CD14-positive monocyte (primary cell): Measurements from ENCODE around the gene C4BPB. TPM values are rescaled to one million over a fixed set of nuclear protein-coding genes. Genes with fewer than 3 reads are reported as not detected.

Experiments
- DNase-seq, 3 donors: peaks; one replicate each; pipeline ENCODE4 v3.0.0-alpha.2; 2011 to 2022
- H2AFZ ChIP-seq: 2 replicates; pipeline ENCODE4 v1.6.0; 2012; ENCODE audit warnings: mild to moderate bottlenecking, low read depth, low read length, inconsistent platforms; ENCODE audit not compliant: insufficient read depth, poor library complexity, severe bottlenecking
- H3K27ac ChIP-seq, 2 donors: 1 replicate in 1 of 2; 2 replicates in 1 of 2; pipeline ENCODE4 v1.5.1; 2012 to 2013; ENCODE audit warnings: low read length in 2 of 2, control low read depth in 1 of 2, inconsistent platforms in 1 of 2, low read depth in 1 of 2, mild to moderate bottlenecking in 1 of 2
- H3K27me3 ChIP-seq, 2 donors: one replicate each; pipeline versions ENCODE4 v1.6.0 to v1.6.1; 2011 to 2013; ENCODE audit warnings: low read length in 2 of 2; ENCODE audit not compliant: control insufficient read depth in 2 of 2, insufficient read depth in 2 of 2
- H3K36me3 ChIP-seq, 2 donors: replicated peaks in 1 of 2; 1 replicate in 1 of 2; 2 replicates in 1 of 2; pipeline versions ENCODE4 v1.5.1 to v1.6.1; 2012 to 2013; ENCODE audit warnings: low read length in 2 of 2, control low read depth in 1 of 2, inconsistent platforms in 1 of 2, mild to moderate bottlenecking in 1 of 2; ENCODE audit not compliant: insufficient read depth in 2 of 2, control insufficient read depth in 1 of 2
- H3K4me1 ChIP-seq, 2 donors: 1 replicate in 1 of 2; 2 replicates in 1 of 2; pipeline versions ENCODE4 v1.5.1 to v1.6.1; 2012 to 2013; ENCODE audit warnings: low read length in 2 of 2, control low read depth in 1 of 2, inconsistent platforms in 1 of 2, mild to moderate bottlenecking in 1 of 2, moderate library complexity in 1 of 2; ENCODE audit not compliant: insufficient read depth in 2 of 2, control insufficient read depth in 1 of 2
- H3K4me2 ChIP-seq: replicated peaks from 2 replicates; pipeline ENCODE3; 2012; ENCODE audit warnings: low read length, moderate library complexity, mild to moderate bottlenecking; ENCODE audit not compliant: poor library complexity, severe bottlenecking; ENCODE audit errors: extremely low read depth
- H3K4me3 ChIP-seq, 3 experiments: fragments of 200-600 bp in 1 of 3; sonication (generic) in 1 of 3; replicated peaks in 1 of 3; 1 replicate in 2 of 3; 2 replicates in 1 of 3; pipeline ENCODE4 v1.5.1; 2011 to 2013; ENCODE audit warnings: low read length in 3 of 3, mild to moderate bottlenecking in 3 of 3, control low read depth in 2 of 3, low read depth in 2 of 3, inconsistent platforms in 1 of 3, moderate library complexity in 1 of 3
- H3K79me2 ChIP-seq: 2 replicates; pipeline ENCODE4 v1.6.0; 2012; ENCODE audit warnings: mild to moderate bottlenecking, control low read depth, inconsistent platforms, low read length, moderate library complexity; ENCODE audit not compliant: insufficient read depth
- H3K9ac ChIP-seq: 2 replicates; pipeline ENCODE4 v1.6.0; 2017; ENCODE audit warnings: low read length, mild to moderate bottlenecking; ENCODE audit not compliant: insufficient read depth, poor library complexity, severe bottlenecking
- H3K9me3 ChIP-seq, 2 donors: replicated peaks in 1 of 2; 1 replicate in 1 of 2; 2 replicates in 1 of 2; pipeline versions ENCODE4 v1.5.1 to v1.6.1; 2012 to 2013; ENCODE audit warnings: low read length in 2 of 2, control low read depth in 1 of 2; ENCODE audit not compliant: control insufficient read depth in 1 of 2, insufficient read depth in 1 of 2
- H4K20me1 ChIP-seq: 2 replicates; pipeline ENCODE4 v1.6.0; 2012; ENCODE audit warnings: mild to moderate bottlenecking, low read length, control low read depth, moderate library complexity; ENCODE audit not compliant: insufficient read depth
- H3K27ac Mint-ChIP-seq, 7 donors: one replicate each; pipeline ENCODE4 v1.8.0; 2020; ENCODE audit warnings: mild to moderate bottlenecking in 7 of 7, mixed read lengths in 7 of 7, moderate library complexity in 6 of 7, inconsistent platforms in 2 of 7
- H3K27me3 Mint-ChIP-seq, 3 donors: one replicate each; pipeline ENCODE4 v1.8.0; 2021 to 2022; ENCODE audit warnings: low read depth in 3 of 3, mild to moderate bottlenecking in 3 of 3, mixed read lengths in 3 of 3, moderate library complexity in 3 of 3, inconsistent platforms in 1 of 3
- H3K36me3 Mint-ChIP-seq, 2 donors: one replicate each; pipeline ENCODE4 v1.8.0; 2020; ENCODE audit warnings: mixed read lengths in 2 of 2, inconsistent platforms in 1 of 2, mild to moderate bottlenecking in 1 of 2
- H3K4me1 Mint-ChIP-seq: one replicate; pipeline ENCODE4 v1.8.0; 2020; ENCODE audit warnings: mild to moderate bottlenecking, mixed read lengths
- H3K4me3 Mint-ChIP-seq, 2 donors: one replicate each; pipeline ENCODE4 v1.8.0; 2020; ENCODE audit warnings: mild to moderate bottlenecking in 2 of 2, mixed read lengths in 2 of 2, moderate library complexity in 1 of 2
- H3K9me3 Mint-ChIP-seq, 7 donors: one replicate each; pipeline ENCODE4 v1.8.0; 2020 to 2022; ENCODE audit warnings: mixed read lengths in 7 of 7, mild to moderate bottlenecking in 6 of 7, moderate library complexity in 6 of 7, inconsistent platforms in 2 of 7
- CTCF ChIP-seq: fragments of 200-600 bp; IDR thresholded peaks from one replicate; pipeline ENCODE4 v1.8.0; 2022; ENCODE audit warnings: antibody characterized with exemption, mild to moderate bottlenecking
- WGBS: methylation state at CpG from one replicate; pipeline ENCODE4 v1.1.5; 2013; ENCODE audit warnings: missing lambda C conversion rate; ENCODE audit not compliant: insufficient coverage; 5-methylcytosine and 5-hydroxymethylcytosine counted together
- intact Hi-C, 2 donors: fragments of 100-400 bp; cut with micrococcal nuclease; formaldehyde crosslinking; loops; one replicate each; pipeline versions ENCODE4 v1.15.0 to v1.15.1; 2023
- polyA plus RNA-seq, 3 donors: library from polyadenylated mRNA; depleted of rRNA in 1 of 3; unstranded in 2 of 3; stranded (reverse) in 1 of 3; fragments of 300-500 nt in 2 of 3; fragments of >200 nt in 1 of 3; fragmentation: Illumina TruSeq in 2 of 3; gene quantifications; 1 replicate in 2 of 3; 2 replicates in 1 of 3; pipeline ENCODE4 v1.2.3, GENCODE V29; 2012 to 2021

Gene C4BPB
- polyA plus RNA-seq, 3 donors, result not detected

- Histone ChIP-seq H3K9ac (no peak overlapping the region), H3K9me3 (no peaks in the 10 kb centered on the region), H3K4me1 (peaks cover 13% of the 10 kb centered on the region in 2 donors), H3K4me3 (no peak overlapping the region), H3K36me3 (no peaks in the 10 kb centered on the region), H3K27ac (peak overlapping the region; percentile 3 to 29), H2AFZ (peak overlapping the region; percentile 25), H3K79me2 (no peaks in the 10 kb centered on the region), H4K20me1 (no peaks in the 10 kb centered on the region), H3K4me2 (peak overlapping the region; percentile 8), H3K27me3 (no peaks in the 10 kb centered on the region)
- H3K4me3 Mint-ChIP-seq, result no peak overlapping the region
- TF ChIP-seq CTCF, result no peak
- intact Hi-C loops, result no loop called here
- H3K9me3 Mint-ChIP-seq, result peaks cover 0 to 4% (median under 1%) of the 10 kb centered on the region in 7 donors
- WGBS, result 50% methylated on average over 2 of the region's 5 CpGs
- DNase-seq, result peak; percentile 63 to 77 (median 64)
- peaks cover 14% of the 10 kb centered on the region for H3K4me1 Mint-ChIP-seq
- H3K27ac Mint-ChIP-seq, result peak overlapping the region; percentile 56 to 81 (median 64)
- H3K27me3 Mint-ChIP-seq, result no peaks in the 10 kb centered on the region
- H3K36me3 Mint-ChIP-seq, result no peaks in the 10 kb centered on the region
These were observed 56.9 kb downstream of the C4BPB start for GRCh38 chr1:207145401-207146058.

Other genes with a start within 250 kb of the C4BPB start
- not detected for gene IL20, start 223.2 kb upstream of the C4BPB start, polyA plus RNA-seq
- gene IL24, start 191.4 kb upstream of the C4BPB start, polyA plus RNA-seq, result under 1 TPM in 1 of 3 donors, not detected in 2; 0.16 TPM
- gene FCMR, start 166.9 kb upstream of the C4BPB start, polyA plus RNA-seq, result 1 to 10 TPM; 1.9 to 3.0 (median 2.2) TPM
- under 1 TPM in 1 of 3 donors, not detected in 2; 0.01 TPM for gene PIGR, start 142.4 kb upstream of the C4BPB start, polyA plus RNA-seq
- gene FCAMR, start 118.4 kb upstream of the C4BPB start, polyA plus RNA-seq, result not detected
- under 1 TPM in 2 of 3 donors, not detected in 1; 0.03 to 0.04 TPM for gene C1orf116, start 56.1 kb upstream of the C4BPB start, polyA plus RNA-seq
- 1 to 10 TPM; 1.6 to 8.2 (median 1.7) TPM for gene YOD1, start 37.7 kb upstream of the C4BPB start, polyA plus RNA-seq
- 1 to 10 TPM; 2.1 to 6.9 (median 2.3) TPM for gene PFKFB2, start 35.6 kb upstream of the C4BPB start, polyA plus RNA-seq
- gene C4BPA, start 15.4 kb downstream of the C4BPB start, polyA plus RNA-seq, result under 1 TPM; 0.09 to 0.25 (median 0.13) TPM
- 100 to 1,000 TPM; 171 to 221 (median 182) TPM for gene CD55, start 232.8 kb downstream of the C4BPB start, polyA plus RNA-seq